ENCODE measurements around the gene CCNY. TPM values are rescaled to one million over a fixed set of nuclear protein-coding genes. Genes with fewer than 3 reads are reported as not detected.

The CCNY gene
- total RNA-seq, 2 donors from 2014 or later, result 31.6 to 54.0 TPM

DNA sequence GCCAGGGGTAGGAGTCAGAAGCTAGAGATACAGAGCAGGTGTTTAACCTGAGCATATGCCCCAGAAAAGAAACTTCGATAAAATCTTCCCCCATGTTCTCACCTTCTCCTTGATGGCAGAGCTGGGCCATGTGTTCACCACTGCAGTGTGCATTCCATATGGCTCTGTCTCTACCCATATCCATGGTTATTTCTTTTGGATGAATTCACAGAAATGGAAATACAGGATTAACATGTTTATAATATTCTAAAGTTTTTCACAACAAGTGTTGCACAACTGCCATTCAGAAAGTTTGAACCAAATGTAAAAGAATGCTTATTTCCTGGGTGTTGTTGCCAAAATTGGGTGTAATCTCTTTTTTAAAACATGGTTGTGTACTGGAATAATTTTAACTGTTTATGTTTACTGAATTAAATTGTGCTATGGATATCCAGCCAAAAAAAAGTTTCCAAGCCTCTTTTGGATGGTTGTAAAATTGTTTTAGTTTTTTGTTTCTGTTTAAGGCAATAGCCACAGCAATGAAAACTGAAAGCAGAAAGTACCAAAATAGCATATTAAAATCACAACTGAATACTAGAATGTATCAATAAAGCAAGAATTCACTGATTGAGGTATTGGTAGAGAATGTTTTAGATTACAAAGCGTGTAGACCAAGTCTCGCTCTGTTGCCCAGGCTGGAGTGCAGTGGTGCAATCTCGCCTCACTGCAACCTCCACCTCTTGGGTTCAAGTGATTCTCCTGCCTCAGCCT is 19.9 kb upstream of the CCNY start:
- 96% methylated on average over 4 of the region's 4 CpGs for WGBS
- Histone ChIP-seq H3K27me3 (replicated peaks; ENCODE audit: insufficient read depth) (no peaks in the 10 kb centered on the region), H3K27ac (no peak overlapping the region), H3K9me3 (no peaks in the 10 kb centered on the region), H3K36me3 (peaks cover 0 to 8% of the 10 kb centered on the region in 2 donors), H3K4me3 (no peak overlapping the region), H3K4me1 (replicated peaks) (no peaks in the 10 kb centered on the region)
- TF ChIP-seq, protein P1, sequence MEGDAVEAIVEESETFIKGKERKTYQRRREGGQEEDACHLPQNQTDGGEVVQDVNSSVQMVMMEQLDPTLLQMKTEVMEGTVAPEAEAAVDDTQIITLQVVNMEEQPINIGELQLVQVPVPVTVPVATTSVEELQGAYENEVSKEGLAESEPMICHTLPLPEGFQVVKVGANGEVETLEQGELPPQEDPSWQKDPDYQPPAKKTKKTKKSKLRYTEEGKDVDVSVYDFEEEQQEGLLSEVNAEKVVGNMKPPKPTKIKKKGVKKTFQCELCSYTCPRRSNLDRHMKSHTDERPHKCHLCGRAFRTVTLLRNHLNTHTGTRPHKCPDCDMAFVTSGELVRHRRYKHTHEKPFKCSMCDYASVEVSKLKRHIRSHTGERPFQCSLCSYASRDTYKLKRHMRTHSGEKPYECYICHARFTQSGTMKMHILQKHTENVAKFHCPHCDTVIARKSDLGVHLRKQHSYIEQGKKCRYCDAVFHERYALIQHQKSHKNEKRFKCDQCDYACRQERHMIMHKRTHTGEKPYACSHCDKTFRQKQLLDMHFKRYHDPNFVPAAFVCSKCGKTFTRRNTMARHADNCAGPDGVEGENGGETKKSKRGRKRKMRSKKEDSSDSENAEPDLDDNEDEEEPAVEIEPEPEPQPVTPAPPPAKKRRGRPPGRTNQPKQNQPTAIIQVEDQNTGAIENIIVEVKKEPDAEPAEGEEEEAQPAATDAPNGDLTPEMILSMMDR (IDR thresholded peaks at IDR 0.05), result no peak
- TF ChIP-seq POLR2AphosphoS5 (IDR thresholded peaks at IDR 0.05) (no peak), POLR2A (IDR thresholded peaks at IDR 0.05) (no peak)
- intact Hi-C loops (cut with DNase I), result no loop called here
- DNase-seq (ENCODE audit: low spot score), result no peak

DNA sequence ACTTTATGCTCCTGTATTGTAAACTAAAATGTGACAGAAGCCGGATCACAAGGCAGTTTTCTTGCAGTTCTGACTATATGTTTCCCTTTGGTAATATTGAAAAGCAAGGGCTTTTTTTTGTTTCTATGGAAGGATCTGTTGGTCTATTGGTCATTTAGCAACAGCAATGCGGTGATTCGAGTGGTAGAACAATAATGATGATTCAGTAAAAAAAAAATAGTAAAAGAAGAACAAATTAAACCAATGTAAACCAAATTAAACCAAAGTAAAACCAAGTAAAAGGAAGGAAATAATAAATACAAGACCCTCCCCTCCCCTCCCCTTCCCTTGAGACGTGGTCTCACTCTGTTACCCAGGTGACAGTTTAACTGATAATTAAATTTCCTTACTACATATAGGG is 17.8 kb upstream of the CCNY start:
- Histone ChIP-seq H3K4me1 (replicated peaks) (no peaks in the 10 kb centered on the region), H3K4me3 (no peak overlapping the region), H3K9me3 (no peaks in the 10 kb centered on the region), H3K27ac (no peak overlapping the region), H3K36me3 (peaks cover 0 to 8% of the 10 kb centered on the region in 2 donors), H3K27me3 (replicated peaks; ENCODE audit: insufficient read depth) (no peaks in the 10 kb centered on the region)
- intact Hi-C loops (cut with DNase I), result no loop called here
- TF ChIP-seq POLR2A (IDR thresholded peaks at IDR 0.05) (no peak), POLR2AphosphoS5 (IDR thresholded peaks at IDR 0.05) (no peak)
- TF ChIP-seq, protein P1 (IDR thresholded peaks at IDR 0.05), result no peak
- no peak for DNase-seq (ENCODE audit: low spot score)
- WGBS, result 97% methylated on average over 4 of the region's 4 CpGs

GRCh38 chr10:35320341-35320740 is 16.0 kb upstream of the CCNY start:
- Histone ChIP-seq H3K27me3 (replicated peaks; ENCODE audit: insufficient read depth) (no peaks in the 10 kb centered on the region), H3K9me3 (no peaks in the 10 kb centered on the region), H3K4me1 (replicated peaks) (no peaks in the 10 kb centered on the region), H3K27ac (no peak overlapping the region), H3K4me3 (no peak overlapping the region), H3K36me3 (peaks cover 0 to 8% of the 10 kb centered on the region in 2 donors)
- 83% methylated on average over 1 of the region's 1 CpG for WGBS
- no peak for DNase-seq (ENCODE audit: low spot score)
- intact Hi-C loops (cut with DNase I), result no loop called here
- TF ChIP-seq, protein P1 (IDR thresholded peaks at IDR 0.05), result no peak
- TF ChIP-seq POLR2A (IDR thresholded peaks at IDR 0.05), result no peak
- no peak for TF ChIP-seq POLR2AphosphoS5 (IDR thresholded peaks at IDR 0.05)

- Histone ChIP-seq H3K36me3 (no peaks in the 10 kb centered on the region), H3K4me1 (replicated peaks) (no peaks in the 10 kb centered on the region), H3K4me3 (no peak overlapping the region), H3K27ac (no peak overlapping the region), H3K27me3 (replicated peaks; ENCODE audit: insufficient read depth) (no peaks in the 10 kb centered on the region), H3K9me3 (no peaks in the 10 kb centered on the region)
- 94% methylated on average over 5 of the region's 5 CpGs for WGBS
- intact Hi-C loops (cut with DNase I), result no loop called here
- no peak for DNase-seq (ENCODE audit: low spot score)
- TF ChIP-seq, protein P1 (IDR thresholded peaks at IDR 0.05), result no peak
- TF ChIP-seq POLR2AphosphoS5 (IDR thresholded peaks at IDR 0.05) (no peak), POLR2A (IDR thresholded peaks at IDR 0.05) (no peak)
Observed at GRCh38 chr10:35322636-35323035, 13.7 kb upstream of the CCNY start.

- H3K4me3 ChIP-seq, result no peak overlapping the region
- no peaks in the 10 kb centered on the region for H3K27me3 ChIP-seq (replicated peaks; ENCODE audit: insufficient read depth)
- H3K36me3 ChIP-seq, result no peaks in the 10 kb centered on the region
- no peak overlapping the region for H3K27ac ChIP-seq
- WGBS, result 89% methylated on average over 3 of the region's 3 CpGs
- H3K9me3 ChIP-seq, result no peaks in the 10 kb centered on the region
- DNase-seq (ENCODE audit: low spot score), result no peak
- intact Hi-C loops (cut with DNase I), result no loop called here
- no peaks in the 10 kb centered on the region for H3K4me1 ChIP-seq (replicated peaks)
- TF ChIP-seq POLR2A (IDR thresholded peaks at IDR 0.05), result no peak
- no peak for TF ChIP-seq POLR2AphosphoS5 (IDR thresholded peaks at IDR 0.05)
- TF ChIP-seq, protein P1 (IDR thresholded peaks at IDR 0.05), result no peak
Observed at GRCh38 chr10:35324196-35324595, 12.1 kb upstream of the CCNY start.

All from prostate gland (tissue), 2 donors.